GM19099 (cell line): Measurements from ENCODE around the gene TUT7.

Source experiments
- POLR2A ChIP-seq: IDR thresholded peaks from 3 replicates; pipeline ENCODE4 v1.6.1; 2011; ENCODE audit warnings: low read depth; ENCODE audit not compliant: insufficient read length; ENCODE audit errors: extremely low read depth

TUT7 gene

DNA sequence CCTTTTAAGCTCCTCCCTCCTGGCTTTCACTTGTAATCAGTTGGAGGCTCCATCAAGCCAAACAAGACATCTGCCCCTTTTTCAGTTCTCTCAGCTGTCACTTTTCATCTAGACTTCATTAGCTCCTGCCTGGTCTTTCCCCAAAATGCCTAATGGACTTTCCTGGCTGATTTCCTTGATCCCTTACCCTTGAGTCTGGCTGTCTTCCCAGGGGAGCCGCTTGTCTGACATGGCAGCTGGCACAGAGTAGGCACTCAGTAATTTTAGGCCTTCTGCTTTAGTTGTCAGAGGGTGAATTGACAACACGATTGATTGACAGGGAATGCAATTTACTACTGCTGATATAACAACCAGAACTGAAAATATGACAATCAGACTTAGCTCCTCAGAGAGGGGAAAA, 96.8 kb downstream of the TUT7 start:
- TF ChIP-seq POLR2A: no peak

DNA sequence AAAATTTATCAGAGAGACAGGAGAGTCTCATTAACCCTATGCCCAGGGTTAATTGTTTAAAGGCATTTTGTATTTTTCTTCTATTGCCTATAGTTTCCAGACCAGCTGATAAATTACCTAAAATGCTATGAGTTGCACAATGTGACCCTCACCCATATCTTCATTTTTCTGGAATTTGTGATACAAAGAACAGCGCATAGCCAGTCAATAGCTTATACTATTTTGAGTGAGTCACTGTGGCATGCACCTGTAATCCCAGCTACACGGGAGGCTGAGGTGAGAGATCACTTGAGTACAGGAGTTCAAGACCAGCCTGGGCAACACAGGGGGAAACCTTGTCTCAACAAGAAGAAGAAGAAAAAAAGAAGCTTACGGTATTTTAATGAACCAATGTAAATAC, 97.6 kb downstream of the TUT7 start:
- no peak for TF ChIP-seq POLR2A

DNA sequence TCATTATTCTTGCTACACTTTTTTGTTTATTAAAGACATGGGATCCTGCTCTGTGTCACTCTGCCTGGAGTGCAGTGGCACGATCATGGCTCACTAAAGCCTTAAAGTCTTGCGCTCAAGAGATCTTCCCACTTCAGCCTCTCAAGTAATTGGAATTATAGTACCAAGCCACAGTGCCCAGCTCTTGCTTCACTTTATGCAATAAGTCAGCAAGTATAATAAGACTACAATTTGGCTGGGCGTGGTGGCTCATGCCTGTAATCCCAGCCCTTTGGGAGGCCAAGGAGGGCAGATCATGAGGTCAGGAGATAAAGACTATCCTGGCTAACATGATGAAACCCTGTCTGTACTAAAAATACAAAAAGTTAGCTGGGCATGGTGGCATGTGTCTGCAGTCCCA, 100.6 kb downstream of the TUT7 start:
- TF ChIP-seq POLR2A: no peak

DNA sequence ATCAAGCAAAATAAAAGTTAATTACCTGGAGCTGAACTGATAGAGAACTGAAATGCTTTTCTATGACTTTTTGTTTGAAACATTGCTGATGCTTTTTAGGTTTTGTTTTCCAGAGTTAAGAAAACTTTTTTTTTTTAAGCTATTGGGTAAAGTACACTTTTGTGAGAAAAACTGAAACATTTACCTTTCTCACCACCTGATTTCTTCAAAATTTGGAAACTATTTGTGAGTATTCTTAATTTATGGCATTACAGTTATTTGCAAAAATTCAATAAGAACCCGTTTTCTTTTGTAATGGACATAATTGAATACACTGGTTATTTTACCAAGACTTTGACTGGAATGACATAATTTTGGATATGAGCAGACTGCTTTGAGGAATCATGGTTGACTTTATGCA, 101.3 kb downstream of the TUT7 start:
- no peak for TF ChIP-seq POLR2A

DNA sequence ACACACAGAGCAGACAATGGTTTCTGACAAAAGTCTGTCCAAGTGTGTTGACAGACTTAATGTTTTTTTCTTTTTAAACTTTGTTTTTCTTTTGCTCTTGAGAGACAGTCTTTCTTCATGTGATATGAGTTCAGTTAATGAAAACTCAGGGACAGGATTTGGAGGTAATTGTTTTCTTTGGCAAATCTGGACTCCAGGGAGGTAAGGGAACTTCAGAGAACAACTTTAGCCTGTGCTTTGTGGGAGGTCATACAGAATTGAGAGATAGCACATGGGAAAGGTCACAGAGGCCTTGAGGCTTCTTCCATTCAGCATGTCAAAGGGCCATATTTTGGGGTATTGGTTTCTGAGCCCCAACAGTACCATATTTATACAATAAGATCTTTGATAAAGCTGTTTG, 104.1 kb downstream of the TUT7 start:
- no peak for TF ChIP-seq POLR2A

DNA sequence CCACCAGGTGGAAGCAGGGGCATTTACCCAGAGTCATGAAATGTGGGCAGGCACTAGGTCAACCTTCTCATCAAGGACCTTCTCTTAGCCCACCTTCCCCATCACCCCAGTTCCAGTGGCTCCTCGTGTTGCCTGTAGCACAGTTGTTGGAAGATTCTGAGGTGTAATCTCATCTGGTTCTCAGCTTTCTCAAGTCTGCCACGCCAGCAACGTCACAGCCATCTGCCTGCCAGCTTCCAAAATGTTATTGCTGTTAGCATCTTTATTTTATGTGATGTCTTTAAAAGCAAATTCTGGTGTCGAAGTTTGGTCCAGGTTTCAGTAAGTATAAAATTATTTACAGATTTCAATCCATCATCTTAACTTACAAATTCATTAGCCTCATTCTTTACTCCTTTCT, 105.5 kb downstream of the TUT7 start:
- no peak for TF ChIP-seq POLR2A

DNA sequence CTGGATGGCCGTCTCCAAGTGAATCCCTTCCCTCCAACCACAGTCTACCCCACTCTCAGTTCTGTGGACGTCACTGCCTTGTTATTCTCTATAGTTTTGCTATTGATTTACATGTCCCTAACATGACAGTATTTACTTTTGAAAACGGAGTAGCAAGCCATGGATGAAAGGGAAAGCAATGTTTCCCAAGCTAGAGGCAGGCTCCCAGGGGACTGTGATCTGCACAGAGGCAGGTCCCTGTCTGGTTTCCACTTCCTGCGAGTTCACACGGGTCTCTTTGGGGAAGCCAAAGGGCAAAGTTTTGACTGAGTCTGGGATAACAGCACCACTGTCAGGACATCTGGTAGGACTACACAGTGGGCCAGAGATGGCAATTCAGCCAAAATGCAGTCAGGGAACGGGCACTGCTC, 107.5 kb downstream of the TUT7 start:
- TF ChIP-seq POLR2A: no peak

DNA sequence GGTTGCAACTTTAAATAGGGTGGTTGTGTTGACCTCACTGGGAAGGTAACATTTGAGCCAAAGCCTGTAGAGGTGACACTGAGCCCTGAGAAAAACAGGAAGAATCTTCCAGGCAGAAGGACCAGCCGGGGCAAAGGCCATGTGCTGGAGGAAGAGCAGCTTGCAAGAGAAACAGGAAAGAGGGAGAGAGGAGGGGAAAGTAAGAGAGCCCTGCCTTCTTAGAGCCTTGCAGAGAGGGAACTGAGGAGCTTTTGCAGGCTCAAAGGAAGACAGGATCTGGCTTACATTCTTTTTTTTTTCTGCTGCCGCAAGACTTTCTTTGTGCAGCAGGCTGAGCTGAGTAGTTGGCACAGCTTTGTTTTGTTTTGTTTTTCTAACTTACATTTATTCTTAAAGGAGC, 112.1 kb downstream of the TUT7 start:
- TF ChIP-seq POLR2A: no peak

DNA sequence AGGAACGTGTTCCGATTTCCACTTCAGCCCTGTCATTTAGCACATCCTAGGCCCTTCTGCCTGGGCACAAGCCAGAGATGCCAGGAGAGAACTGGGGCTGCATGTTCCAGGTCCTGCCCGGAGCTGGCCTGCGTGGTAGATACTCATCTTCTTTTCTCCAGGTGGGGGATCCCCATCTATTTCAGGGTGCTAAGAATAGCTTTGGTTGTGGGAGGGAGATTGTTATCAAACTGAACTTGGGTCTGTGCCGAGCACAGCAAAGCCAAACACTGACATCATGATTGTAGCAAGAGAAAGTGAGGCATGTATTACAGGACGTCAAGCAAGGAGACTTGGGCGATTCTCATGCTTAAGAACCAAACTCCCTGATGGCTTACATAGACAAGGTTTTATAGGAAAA, 113.0 kb downstream of the TUT7 start:
- TF ChIP-seq POLR2A: no peak

DNA sequence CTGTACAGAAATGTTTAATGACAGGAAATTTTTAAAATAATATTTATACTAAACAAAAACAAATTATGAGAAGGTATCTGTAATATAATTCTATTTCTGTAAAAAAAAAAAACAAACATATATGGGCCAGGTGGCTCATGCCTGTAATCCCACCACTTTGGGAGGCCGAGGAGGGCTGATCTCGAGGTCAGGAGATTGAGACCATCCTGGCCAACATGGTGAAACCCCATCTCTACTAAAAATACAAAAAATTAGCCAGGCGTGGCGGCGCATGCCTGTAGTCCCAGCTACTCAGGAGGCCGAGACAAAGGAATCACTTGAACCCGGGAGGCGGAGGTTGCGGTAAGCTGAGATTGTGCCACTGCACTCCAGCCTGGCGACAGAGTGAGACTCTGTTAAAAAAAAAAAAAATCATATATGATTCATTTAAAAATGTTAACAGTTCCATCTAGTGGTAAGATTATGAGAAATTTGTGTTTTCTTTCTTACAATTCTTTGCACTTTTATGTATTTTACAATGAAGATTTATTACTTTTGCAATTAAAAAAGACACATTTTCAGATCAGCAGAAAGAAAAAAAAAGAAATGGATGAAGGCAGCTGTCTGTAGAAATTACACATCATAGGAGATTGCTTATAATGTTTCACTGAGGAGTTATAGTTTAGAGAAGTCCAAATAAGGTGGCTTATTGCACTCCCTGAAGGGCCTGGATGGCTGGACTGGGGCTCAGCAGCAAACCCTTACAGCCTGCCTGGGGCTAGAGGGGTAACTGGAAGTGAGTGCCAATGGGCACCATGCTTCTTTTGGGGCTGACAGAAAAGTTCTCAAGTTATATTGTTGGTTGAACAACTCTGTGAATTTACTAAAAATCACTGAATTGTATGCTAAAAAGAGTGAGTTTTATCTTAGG, 115.1 kb downstream of the TUT7 start:
- TF ChIP-seq POLR2A: no peak
